Parathyroid adenoma (tissue), 2 donors: ENCODE data around the gene TMEM127.

ENCODE experiments used
- H2AFZ ChIP-seq: fragments of 300-600 bp; sonication (generic); one replicate; pipeline ENCODE4 v1.7.0; 2017; ENCODE audit warnings: antibody characterized with exemption, mild to moderate bottlenecking
- H3K27ac ChIP-seq: fragments of 300-600 bp; sonication (generic); one replicate; pipeline ENCODE4 v1.7.0; 2017
- H3K27me3 ChIP-seq: fragments of 300-600 bp; sonication (generic); one replicate; pipeline ENCODE4 v1.7.0; 2017; ENCODE audit warnings: low read length; ENCODE audit not compliant: control insufficient read depth, insufficient read depth
- H3K36me3 ChIP-seq: fragments of 300-600 bp; sonication (generic); one replicate; pipeline ENCODE4 v1.7.0; 2017; ENCODE audit warnings: low read length; ENCODE audit not compliant: control insufficient read depth, insufficient read depth
- H3K4me1 ChIP-seq: fragments of 300-600 bp; sonication (generic); one replicate; pipeline ENCODE4 v1.7.0; 2017; ENCODE audit warnings: control low read depth
- H3K4me2 ChIP-seq: fragments of 300-600 bp; sonication (generic); one replicate; pipeline ENCODE4 v1.7.0; 2017; ENCODE audit warnings: low read length
- H3K4me3 ChIP-seq: fragments of 300-600 bp; sonication (generic); one replicate; pipeline ENCODE4 v1.7.0; 2017; ENCODE audit warnings: low read depth, low read length
- H3K79me2 ChIP-seq: fragments of 300-600 bp; sonication (generic); one replicate; pipeline ENCODE4 v1.7.0; 2017; ENCODE audit warnings: control low read depth
- H3K9ac ChIP-seq: fragments of 300-600 bp; sonication (generic); one replicate; pipeline ENCODE4 v1.7.0; 2017; ENCODE audit warnings: mild to moderate bottlenecking
- H3K9me3 ChIP-seq: fragments of 300-600 bp; sonication (generic); one replicate; pipeline ENCODE4 v1.7.0; 2017; ENCODE audit warnings: low read length; ENCODE audit not compliant: control insufficient read depth
- CTCF ChIP-seq: fragments of 300-600 bp; sonication (generic); IDR thresholded peaks from one replicate; pipeline ENCODE4 v1.7.0; 2017; ENCODE audit warnings: antibody characterized with exemption, mild to moderate bottlenecking
- donor health status: primary hyperparathyroidism.

The TMEM127 gene

GRCh38 chr2:96205888-96206287, 59.9 kb downstream of the TMEM127 start:
- H3K4me2 ChIP-seq: peak overlapping the region; percentile 30
- peaks cover 21% of the 10 kb centered on the region for H3K4me1 ChIP-seq
- H3K9me3 ChIP-seq: no peaks in the 10 kb centered on the region
- H3K9ac ChIP-seq: no peak overlapping the region
- no peak overlapping the region for H3K4me3 ChIP-seq
- peaks cover 51% of the 10 kb centered on the region for H3K79me2 ChIP-seq
- H2AFZ ChIP-seq: no peak overlapping the region
- H3K27me3 ChIP-seq: no peaks in the 10 kb centered on the region
- no peaks in the 10 kb centered on the region for H3K36me3 ChIP-seq
- no peak overlapping the region for H3K27ac ChIP-seq
- TF ChIP-seq CTCF: no peak

- H3K27ac ChIP-seq: no peak overlapping the region
- TF ChIP-seq CTCF: no peak
- peaks cover 55% of the 10 kb centered on the region for H3K79me2 ChIP-seq
- H3K27me3 ChIP-seq: no peaks in the 10 kb centered on the region
- no peaks in the 10 kb centered on the region for H3K36me3 ChIP-seq
- peak overlapping the region; percentile 8 for H3K4me3 ChIP-seq
- peaks cover 21% of the 10 kb centered on the region for H3K4me1 ChIP-seq
- no peaks in the 10 kb centered on the region for H3K9me3 ChIP-seq
- no peak overlapping the region for H3K9ac ChIP-seq
- no peak overlapping the region for H2AFZ ChIP-seq
- H3K4me2 ChIP-seq: peak overlapping the region; percentile 41
Measured at GRCh38 chr2:96204836-96205624, 60.8 kb downstream of the TMEM127 start.

- H3K9ac ChIP-seq: no peak overlapping the region
- no peaks in the 10 kb centered on the region for H3K36me3 ChIP-seq
- H3K4me1 ChIP-seq: peaks cover 14% of the 10 kb centered on the region
- peaks cover 53% of the 10 kb centered on the region for H3K79me2 ChIP-seq
- no peak overlapping the region for H3K4me3 ChIP-seq
- H3K4me2 ChIP-seq: no peak overlapping the region
- H3K27me3 ChIP-seq: no peaks in the 10 kb centered on the region
- H2AFZ ChIP-seq: no peak overlapping the region
- no peak overlapping the region for H3K27ac ChIP-seq
- no peak for TF ChIP-seq CTCF
- no peaks in the 10 kb centered on the region for H3K9me3 ChIP-seq
Measured at GRCh38 chr2:96203130-96204028, 62.4 kb downstream of the TMEM127 start.

- no peak overlapping the region for H3K4me3 ChIP-seq
- H3K27me3 ChIP-seq: no peaks in the 10 kb centered on the region
- H3K9me3 ChIP-seq: no peaks in the 10 kb centered on the region
- H3K27ac ChIP-seq: no peak overlapping the region
- H3K4me1 ChIP-seq: peaks cover 14% of the 10 kb centered on the region
- no peak overlapping the region for H3K4me2 ChIP-seq
- TF ChIP-seq CTCF: no peak
- H3K79me2 ChIP-seq: peaks cover 60% of the 10 kb centered on the region
- H3K36me3 ChIP-seq: no peaks in the 10 kb centered on the region
- H2AFZ ChIP-seq: no peak overlapping the region
- H3K9ac ChIP-seq: no peak overlapping the region
Measured at GRCh38 chr2:96202152-96202854, 63.5 kb downstream of the TMEM127 start.
